ENCODE measurements around the gene MRPS6. TPM values are rescaled to one million over a fixed set of nuclear protein-coding genes. Genes with fewer than 3 reads are reported as not detected.

Gene MRPS6
- total and polyA plus RNA-seq, 10 of the 15 experiments (the other 5 are each of a cell fraction or from before 2014, with no cell fraction given), result 32.5 to 232 (median 90.3) TPM

DNA sequence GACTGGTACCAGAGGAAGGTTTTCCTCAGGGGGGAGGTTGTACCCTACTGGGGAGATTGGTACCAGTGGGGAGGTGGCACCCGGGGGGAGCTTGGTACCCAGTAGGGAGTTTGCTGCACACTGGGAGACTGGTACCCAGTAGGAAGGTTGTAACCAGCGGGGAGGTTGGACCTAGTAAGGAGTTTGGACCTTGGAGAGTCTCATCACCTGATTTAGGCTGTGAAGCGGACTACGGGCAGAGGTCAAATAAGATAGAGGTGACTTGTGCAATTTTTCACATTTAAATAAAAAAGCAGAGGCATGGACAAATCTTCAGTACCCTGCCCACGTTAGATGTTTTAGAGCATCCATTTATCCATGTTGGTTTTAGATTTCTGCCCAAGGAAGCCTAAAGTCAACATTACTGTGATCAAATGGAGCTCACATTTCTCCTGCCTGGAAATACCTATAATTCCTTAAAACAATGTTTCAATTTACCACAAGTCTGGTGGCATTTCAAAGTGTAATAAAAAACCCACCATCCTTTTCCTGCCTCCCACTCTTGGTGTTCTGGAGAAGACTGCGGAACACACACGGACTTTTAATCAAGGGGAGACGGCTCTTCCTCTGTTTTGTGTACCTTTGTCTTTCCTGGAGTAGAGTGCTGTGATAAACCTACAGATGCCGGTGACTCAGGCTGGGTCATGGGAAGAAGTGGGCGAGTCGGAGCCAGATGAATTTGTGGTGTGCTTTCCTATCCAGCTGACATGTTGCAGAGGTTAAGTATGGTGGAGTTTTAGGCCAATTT, 36.2 kb upstream of the MRPS6 start:
- no peak for ATAC-seq
- BruUV-seq (replicated peaks), result no TSS peak
- ChIA-PET CTCF (no interaction called here), RAD21 (ENCODE audit: unreplicated experiment) (no interaction called here), POLR2A (no interaction called here), SMC1A (ENCODE audit: uncharacterized antibody, unreplicated experiment) (no interaction called here)
- intact Hi-C loops (cut with micrococcal nuclease; ENCODE audit: unreplicated experiment) (no loop called here), in situ Hi-C loops (cut with MboI) (no loop called here)
- H2AFZ ChIP-seq (ENCODE audit: control insufficient read depth, low read depth, low read length), result no peak overlapping the region
- no peaks in the 10 kb centered on the region for H3K36me3 ChIP-seq (ENCODE audit: control insufficient read depth in 2 of 2, insufficient read depth in 2 of 2, low read length in 1 of 2)
- no peak for FAIRE-seq
- H3K27me3 ChIP-seq (replicated peaks in 1 of 2; ENCODE audit: control insufficient read depth in 2 of 2, insufficient read depth in 2 of 2, low read length in 1 of 2), result no peaks in the 10 kb centered on the region
- H3K79me2 ChIP-seq (ENCODE audit: control insufficient read depth, insufficient read depth, low read length), result no peaks in the 10 kb centered on the region
- H3K9ac ChIP-seq (ENCODE audit: control insufficient read depth, insufficient read depth, low read length), result no peak overlapping the region
- no peaks in the 10 kb centered on the region; the same call in 2 of the 3 replicates for H3K9me3 ChIP-seq (replicated peaks; ENCODE audit: control insufficient read depth, insufficient read depth, low read length)
- WGBS (ENCODE audit: insufficient coverage, insufficient replicate concordance, low lambda C conversion rate, missing lambda C conversion rate), result 75% methylated on average over 11 of the region's 11 CpGs
- no peak overlapping the region for H3K4me2 ChIP-seq (ENCODE audit: control insufficient read depth, insufficient read depth)
- H3K4me3 ChIP-seq, result no peak overlapping the region
- TF ChIP-seq GATAD2B (conservative IDR thresholded peaks at IDR 0.05; ENCODE audit: low read depth) (no peak), TCF7 (IDR thresholded peaks at IDR 0.05; ENCODE audit: borderline replicate concordance) (no peak), ZNF217 (IDR thresholded peaks at IDR 0.05) (no peak), ZNF384 (IDR thresholded peaks at IDR 0.05; ENCODE audit: borderline replicate concordance, low read depth, low read length) (no peak), BACH1 (IDR thresholded peaks at IDR 0.05; ENCODE audit: borderline replicate concordance) (no peak), RUNX3 (IDR thresholded peaks at IDR 0.05; ENCODE audit: low read length) (no peak), NR2C2 (IDR thresholded peaks at IDR 0.05; ENCODE audit: borderline replicate concordance, control insufficient read depth, insufficient read length, low read depth) (no peak), SREBF1 (IDR thresholded peaks at IDR 0.05; ENCODE audit: low read length) (no peak), JUNB (IDR thresholded peaks at IDR 0.05) (no peak), ASH2L (IDR thresholded peaks at IDR 0.05; ENCODE audit: borderline replicate concordance, low read depth) (no peak), MTA2 (IDR thresholded peaks at IDR 0.05; ENCODE audit: low read depth) (no peak), NFIC (IDR thresholded peaks at IDR 0.05; ENCODE audit: low read depth, low read length) (no peak)
- TF ChIP-seq, protein P1, sequence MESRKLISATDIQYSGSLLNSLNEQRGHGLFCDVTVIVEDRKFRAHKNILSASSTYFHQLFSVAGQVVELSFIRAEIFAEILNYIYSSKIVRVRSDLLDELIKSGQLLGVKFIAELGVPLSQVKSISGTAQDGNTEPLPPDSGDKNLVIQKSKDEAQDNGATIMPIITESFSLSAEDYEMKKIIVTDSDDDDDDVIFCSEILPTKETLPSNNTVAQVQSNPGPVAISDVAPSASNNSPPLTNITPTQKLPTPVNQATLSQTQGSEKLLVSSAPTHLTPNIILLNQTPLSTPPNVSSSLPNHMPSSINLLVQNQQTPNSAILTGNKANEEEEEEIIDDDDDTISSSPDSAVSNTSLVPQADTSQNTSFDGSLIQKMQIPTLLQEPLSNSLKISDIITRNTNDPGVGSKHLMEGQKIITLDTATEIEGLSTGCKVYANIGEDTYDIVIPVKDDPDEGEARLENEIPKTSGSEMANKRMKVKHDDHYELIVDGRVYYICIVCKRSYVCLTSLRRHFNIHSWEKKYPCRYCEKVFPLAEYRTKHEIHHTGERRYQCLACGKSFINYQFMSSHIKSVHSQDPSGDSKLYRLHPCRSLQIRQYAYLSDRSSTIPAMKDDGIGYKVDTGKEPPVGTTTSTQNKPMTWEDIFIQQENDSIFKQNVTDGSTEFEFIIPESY (IDR thresholded peaks at IDR 0.05), result no peak
- TF ChIP-seq, protein P2, sequence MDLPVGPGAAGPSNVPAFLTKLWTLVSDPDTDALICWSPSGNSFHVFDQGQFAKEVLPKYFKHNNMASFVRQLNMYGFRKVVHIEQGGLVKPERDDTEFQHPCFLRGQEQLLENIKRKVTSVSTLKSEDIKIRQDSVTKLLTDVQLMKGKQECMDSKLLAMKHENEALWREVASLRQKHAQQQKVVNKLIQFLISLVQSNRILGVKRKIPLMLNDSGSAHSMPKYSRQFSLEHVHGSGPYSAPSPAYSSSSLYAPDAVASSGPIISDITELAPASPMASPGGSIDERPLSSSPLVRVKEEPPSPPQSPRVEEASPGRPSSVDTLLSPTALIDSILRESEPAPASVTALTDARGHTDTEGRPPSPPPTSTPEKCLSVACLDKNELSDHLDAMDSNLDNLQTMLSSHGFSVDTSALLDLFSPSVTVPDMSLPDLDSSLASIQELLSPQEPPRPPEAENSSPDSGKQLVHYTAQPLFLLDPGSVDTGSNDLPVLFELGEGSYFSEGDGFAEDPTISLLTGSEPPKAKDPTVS (IDR thresholded peaks at IDR 0.05; ENCODE audit: low read depth, low read length), result no peak
- no peak for DNase-seq (ENCODE audit: low read depth, low spot score)
- H3K4me1 ChIP-seq (ENCODE audit: control insufficient read depth, insufficient read depth, low read length), result 0 out of 2 replicates have a peak, but pooled peaks cover 4% of the 10 kb centered on the region
- H3K27ac ChIP-seq (ENCODE audit: control insufficient read depth, insufficient read depth), result no peak overlapping the region
- H4K20me1 ChIP-seq (ENCODE audit: control insufficient read depth, insufficient read depth), result no peaks in the 10 kb centered on the region

Data from GM12878 (cell line).